HG03135 (cell line): Measurements from ENCODE around the gene PHLPP1.

Experiments used
- ATAC-seq: cut with Tn5 transposase; IDR thresholded peaks from one replicate; pipeline ENCODE4 v1.9.1; 2021; ENCODE audit warnings: mild to moderate bottlenecking, moderate library complexity; ENCODE audit not compliant: unreplicated experiment

The PHLPP1 gene

DNA sequence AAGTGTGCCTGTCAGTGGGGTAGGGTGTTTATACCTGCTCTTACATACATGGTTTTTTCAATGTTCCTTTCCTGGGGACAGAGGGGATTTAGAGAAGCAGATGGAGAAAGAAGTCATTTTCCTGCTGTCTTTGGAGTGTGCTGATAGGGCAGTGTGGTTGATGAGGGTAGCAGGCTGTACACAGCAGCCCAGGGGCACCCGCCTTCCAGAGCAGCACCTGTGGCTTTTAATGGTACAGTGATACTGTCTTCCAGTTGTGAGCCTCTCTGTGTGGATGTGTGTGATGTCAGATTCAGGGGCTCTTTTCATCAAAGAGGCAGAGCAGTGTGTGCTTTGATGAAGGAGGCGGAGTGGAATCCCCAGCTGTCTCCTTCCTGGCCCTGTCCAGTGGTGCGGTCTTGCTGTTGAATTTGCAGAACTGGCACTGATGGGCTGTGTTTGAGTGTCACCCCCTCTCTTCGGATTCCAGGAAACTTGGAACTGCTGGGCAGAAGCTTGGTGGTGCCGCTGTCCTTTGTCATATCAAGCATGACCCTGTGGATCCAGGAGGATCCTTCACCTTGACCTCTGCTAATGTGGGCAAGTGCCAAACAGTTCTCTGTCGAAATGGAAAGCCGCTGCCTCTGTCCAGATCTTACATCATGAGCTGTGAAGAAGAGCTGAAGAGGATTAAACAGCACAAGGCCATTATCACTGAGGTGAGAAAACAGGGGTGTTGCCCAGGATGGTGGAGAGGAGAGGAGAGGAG lies 259.8 kb downstream of the PHLPP1 start:
- no peak for ATAC-seq

DNA sequence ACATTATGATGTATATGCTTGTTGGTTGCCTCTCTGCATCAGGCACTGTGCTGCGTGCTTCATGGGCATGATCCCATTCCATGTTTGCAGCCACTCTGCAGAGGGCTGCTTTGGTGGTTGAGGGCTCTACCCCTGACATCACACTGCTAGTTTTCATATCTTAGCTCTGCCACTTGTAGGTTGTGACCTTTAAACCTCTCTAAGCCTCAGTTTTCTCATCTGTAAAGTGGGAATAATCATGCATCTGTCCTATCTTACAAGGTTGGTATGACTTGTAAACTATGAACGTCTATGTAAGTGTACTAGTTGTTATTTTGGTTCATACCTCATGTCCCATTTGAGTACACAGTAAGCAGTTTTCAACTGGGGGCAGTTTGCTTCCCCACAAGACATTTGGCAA lies 260.4 kb downstream of the PHLPP1 start:
- ATAC-seq: no peak

DNA sequence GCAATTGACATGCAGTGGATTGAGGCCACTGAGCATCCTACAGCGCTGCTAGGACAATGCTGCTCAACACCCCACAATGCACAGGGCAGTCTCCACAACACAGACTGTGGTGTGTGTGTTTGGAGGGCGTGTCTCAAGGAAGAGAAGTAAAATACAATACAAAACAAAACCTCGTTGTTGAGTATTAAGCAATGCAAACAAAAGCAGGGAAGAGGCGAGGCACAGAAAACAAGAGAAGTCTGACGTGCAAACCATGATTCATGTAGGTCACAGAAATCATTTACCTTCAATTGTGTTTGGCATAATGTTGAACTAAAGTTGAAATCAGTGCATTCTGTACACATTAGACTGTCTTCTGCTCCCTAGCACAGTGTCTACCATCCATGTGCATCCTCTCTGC lies 260.9 kb downstream of the PHLPP1 start:
- ATAC-seq: no peak

DNA sequence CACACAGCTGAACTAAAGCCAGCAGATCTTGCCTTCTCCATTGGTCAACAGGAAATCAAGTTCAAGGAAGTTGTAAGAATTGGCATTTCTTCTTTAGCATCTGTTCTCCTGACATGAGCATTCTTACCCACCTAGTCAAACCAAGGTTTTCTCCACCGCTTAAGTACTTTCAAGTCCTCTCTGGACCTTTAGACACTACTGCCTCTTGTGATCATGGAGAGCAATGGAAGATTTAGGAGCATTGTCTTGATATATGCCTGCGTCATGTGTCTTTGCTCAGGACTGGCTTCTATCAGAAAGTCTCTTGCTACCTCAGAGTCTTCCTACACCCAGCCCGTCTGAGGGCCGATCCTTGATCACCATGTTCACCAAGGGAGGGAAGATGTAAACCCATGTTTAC lies 262.2 kb downstream of the PHLPP1 start:
- no peak for ATAC-seq

DNA sequence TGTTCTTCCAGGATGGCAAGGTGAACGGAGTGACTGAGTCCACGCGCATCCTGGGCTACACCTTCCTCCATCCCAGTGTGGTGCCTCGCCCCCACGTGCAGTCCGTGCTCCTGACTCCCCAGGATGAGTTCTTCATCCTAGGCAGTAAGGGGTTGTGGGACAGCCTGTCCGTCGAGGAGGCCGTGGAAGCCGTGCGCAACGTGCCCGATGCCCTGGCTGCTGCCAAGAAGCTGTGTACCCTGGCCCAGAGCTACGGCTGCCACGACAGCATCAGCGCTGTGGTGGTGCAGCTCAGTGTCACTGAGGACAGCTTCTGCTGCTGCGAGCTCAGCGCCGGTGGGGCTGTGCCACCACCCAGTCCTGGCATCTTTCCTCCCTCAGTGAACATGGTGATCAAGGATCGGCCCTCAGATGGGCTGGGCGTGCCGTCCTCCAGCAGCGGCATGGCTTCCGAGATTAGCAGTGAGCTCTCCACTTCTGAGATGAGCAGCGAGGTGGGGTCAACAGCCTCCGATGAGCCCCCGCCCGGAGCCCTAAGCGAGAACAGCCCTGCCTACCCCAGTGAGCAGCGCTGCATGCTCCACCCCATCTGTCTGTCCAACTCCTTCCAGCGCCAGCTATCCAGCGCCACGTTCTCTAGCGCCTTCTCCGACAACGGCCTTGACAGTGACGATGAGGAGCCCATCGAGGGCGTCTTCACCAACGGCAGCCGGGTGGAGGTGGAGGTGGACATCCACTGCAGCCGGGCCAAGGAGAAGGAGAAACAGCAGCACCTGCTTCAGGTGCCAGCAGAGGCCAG lies 263.1 kb downstream of the PHLPP1 start:
- ATAC-seq: no peak

DNA sequence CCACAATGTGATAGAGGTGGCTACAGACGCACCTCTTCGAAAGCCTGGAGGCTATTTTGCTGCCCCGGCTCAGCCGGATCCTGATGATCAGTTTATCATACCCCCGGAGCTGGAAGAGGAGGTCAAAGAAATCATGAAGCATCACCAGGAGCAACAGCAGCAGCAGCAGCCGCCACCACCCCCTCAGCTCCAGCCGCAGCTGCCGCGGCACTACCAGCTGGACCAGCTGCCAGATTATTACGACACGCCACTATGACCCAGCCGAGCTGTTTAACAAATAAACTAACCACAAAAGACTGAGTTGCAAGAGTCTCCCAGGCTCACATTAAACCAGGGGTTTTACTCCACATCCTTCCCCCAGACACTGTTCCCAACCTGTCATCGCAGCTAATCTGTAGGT lies 263.8 kb downstream of the PHLPP1 start:
- no peak for ATAC-seq

DNA sequence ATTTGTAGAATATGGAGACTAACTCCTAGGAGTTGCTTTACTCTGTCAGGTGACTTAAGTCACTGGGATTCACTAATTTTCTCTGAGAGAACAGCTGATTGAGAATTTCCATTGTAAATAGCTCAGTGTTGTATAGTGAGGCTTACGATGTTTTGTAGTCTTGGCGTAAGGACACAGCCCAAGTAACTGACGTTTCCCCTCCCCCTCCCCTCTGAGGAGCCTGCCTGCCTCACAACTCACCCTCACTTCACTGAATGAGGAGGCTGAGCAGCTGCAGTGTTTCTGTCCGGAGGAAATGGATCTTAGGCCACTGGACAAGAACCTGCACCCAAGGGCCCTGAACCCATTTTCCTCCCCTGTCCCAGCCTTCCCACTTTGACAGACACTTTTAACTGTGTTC lies 264.6 kb downstream of the PHLPP1 start:
- ATAC-seq: no peak

DNA sequence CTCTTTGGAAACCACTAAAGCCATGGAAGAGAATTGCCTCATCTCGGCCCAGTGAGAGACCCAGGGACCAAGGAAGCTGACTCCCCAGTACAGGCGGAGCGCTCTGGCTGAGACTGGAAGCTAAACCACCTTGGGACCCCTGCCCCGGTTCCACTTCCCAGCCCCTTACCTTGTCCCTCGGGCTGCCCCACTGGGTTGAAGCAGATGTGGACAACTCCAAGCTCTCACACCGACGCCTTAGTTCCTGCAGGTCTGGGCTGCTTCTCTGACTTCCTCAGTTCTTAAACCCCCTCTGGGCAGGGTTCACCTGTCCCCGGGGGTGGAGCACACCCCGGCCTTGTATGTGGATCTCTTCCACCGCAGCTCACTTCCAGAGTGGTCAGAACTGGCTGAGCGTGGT lies 266.2 kb downstream of the PHLPP1 start:
- no peak for ATAC-seq

DNA sequence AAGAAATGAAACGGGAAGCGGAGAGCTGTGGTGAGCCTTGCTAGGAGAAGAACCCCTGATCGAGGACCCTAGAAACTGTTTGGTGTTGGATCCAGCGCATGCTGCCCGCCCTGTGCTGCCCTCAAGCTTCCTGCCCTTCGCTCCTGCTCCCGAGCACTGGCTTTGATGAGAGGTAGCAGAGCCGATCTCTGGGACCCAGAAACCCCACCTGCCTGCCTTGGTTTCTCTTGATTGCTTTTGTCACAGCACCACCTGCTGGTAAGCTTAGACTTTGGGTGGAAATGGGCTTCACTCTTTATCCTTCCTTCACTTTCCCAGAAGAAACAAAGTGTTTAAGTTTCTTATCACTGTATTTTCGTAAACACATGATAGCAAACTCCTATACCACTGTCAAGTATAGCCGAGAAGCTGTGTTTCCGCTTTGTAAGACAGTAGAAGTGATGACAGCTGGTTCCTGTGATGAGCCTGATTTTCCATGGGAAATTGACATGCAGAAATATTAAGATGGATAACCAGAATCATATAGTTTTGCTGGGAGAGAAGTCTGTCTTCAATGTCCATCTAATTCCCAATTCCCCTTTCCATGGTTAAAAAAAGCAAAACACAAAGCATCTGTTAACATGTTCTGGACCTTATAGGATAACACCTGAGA lies 267.4 kb downstream of the PHLPP1 start:
- no peak for ATAC-seq

DNA sequence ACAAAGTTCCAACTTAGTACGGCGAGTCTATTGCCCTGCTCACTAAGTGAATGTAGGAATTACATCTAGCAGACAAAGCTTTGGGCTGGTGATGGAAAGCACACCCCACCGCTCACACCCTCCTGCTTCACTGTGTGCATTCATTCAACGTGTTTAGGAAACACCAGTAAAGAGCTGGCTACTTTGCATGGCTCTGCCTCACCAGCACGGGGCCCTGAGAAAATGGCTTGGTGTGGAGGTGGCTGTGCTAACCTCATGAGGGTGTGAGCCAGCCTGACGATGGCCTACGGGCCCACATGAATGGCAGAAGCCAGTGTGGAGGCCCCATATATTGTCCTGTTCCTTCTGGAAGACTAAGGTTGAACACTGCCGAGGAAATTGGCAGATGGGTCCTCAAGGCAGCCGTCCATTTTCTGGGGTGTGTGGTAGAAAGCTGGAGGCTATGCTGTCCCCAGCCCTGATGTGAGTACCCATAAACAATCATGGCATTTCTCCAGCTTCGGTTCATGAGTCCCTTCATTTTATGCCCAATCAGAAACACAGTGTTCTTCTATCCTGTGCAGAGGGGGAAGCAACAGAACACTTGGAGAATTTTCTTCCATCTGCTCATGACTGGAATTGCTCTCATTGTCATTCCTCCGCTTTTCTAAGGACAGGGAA lies 269.4 kb downstream of the PHLPP1 start:
- no peak for ATAC-seq

DNA sequence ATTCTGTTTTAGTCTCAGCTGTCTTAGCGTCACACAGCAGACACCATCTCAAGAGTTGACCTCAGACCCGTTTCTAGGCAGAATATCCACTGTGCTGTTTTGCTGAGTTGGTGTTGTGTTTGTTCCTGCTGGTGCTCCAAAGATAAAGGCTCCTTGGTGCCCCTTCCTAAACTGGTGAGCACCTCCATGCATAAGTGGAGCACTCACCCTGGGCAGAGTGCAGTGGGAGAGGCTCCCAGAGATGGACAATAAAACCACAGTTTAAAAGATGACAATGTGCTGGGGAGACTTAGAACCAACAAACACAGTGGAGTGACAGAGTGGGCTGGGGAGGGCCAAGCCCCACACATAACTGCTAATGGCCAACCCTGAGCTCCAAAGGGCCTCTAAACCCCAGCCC lies 271.1 kb downstream of the PHLPP1 start:
- ATAC-seq: no peak

DNA sequence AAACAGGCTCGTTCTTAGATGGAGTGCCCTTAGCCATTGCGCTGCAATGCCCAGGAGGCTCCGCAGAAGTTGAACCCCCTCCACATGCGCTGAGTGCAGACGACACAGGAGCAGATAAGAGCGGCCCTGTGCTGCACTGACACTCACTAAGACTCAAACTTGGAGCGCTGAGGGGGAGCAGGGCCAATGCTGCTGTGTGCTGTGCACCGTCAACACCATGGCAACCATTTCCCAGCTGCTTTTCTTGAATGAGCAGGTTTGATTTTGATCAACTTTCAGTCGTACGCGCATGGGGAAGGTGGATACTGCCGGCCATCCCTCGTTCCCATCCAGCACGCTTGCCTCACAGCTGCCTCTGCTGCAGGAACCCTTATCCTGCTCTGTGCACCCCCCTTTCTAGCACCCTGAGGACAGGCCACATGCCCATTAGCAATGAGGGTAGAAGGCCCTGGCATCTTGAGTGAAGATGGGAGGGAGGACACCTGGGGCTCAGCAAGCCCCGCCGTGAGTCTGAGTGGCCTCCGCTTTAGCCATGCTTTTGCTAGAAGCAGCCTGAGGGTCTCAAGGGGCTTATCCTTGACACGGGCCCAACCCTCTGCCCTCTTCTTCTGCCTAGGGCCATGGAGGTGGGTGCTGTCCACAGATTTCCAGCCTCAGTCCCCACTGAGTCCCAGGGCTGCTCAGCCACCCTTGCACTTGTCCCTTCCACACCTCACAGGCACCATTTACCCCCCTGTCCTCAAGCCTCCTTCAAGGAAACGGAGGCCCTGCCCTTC lies 271.9 kb downstream of the PHLPP1 start:
- no peak for ATAC-seq

DNA sequence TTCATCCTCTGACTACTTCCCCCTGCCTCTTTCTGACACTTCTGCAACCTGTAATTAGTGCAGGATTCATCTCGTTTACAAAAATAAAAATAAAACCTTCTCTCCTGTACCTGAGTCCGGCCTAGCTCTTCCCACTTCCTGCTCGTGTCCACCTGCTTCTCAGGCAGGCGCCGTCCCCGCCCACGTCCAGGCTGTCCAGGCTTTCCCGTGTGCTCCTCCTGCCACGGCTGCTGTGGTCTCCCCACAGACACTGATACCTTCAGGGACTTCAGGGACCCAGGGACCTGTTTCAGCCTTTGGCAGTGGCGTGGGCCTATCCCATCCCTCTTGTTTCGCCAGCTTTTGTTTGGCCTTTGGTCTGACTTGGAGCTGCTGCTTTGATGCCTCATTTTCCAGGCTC lies 272.5 kb downstream of the PHLPP1 start:
- no peak for ATAC-seq

DNA sequence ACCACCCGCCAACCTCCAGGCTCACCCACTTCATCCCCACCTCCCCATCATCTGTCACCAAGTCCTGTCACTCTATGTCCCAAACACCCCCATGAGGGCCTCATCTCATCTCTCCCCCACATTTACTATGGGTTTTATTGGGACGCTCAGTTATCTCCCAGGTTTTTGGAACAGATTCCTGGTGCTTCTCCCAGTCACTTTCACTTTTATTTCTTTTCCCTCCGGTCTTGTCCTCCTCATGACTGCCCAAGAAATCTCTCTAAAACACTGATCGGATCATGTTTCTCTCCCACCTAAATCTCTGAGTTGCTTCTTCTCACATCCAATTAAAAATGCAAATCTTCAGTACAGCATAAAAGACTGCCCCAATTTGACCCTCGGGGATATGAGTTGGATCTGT lies 273.1 kb downstream of the PHLPP1 start:
- no peak for ATAC-seq

DNA sequence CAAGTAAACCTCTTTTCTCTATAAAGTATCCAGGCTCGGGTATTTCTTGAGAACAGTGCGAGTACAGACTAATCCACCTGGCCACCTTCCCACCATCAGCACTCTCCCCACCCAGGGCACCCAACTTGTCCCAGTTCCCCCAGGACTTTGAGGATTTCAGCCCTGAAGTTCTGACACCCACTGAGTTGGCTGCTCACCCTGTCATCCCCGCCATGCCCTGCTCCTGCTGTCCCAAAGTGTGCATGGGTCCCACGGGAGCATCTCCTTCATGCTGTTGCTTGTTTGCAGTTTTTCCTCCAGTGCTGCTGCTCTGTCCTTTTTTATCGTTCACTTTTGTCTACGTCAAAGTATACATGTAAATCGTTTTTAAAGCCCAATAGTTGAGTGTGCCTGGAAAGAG lies 273.9 kb downstream of the PHLPP1 start:
- no peak for ATAC-seq

DNA sequence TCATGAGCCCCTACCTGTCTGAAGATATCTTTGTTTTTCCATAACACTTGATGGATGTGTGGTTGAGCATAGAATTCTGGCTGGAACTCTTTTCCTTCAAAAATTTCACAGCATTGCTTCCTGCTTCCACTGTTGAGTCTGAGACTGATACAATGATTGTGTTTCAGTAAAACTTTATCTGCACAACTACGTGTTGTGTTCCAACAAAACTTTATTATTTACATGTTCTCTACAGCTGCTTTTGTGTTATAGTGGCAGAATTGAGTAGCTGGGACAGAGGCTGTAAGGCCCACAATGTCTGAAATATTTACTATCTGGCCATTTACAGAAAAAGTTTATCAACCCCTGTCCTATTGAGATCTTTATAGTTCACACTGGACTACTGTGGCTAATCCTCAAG lies 275.3 kb downstream of the PHLPP1 start:
- no peak for ATAC-seq

DNA sequence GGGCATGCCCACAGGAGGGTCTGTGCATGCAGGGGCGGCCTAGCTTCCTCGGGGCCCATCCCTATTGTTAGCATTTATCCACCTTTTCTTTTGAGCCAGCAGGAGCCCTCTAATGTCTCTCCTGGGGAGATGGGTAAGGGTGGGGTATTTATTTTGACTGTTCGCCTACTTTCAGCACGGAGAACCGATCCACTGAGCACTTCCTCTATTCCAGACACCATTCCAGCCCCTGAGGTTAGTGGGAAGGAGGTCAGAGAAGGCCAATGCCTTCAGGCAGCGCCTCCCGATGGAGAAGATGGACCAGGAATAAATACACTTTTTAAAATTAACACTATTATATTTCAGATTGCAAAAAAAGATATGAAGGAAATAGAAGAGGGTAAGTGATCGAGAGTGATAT lies 276.0 kb downstream of the PHLPP1 start:
- no peak for ATAC-seq

DNA sequence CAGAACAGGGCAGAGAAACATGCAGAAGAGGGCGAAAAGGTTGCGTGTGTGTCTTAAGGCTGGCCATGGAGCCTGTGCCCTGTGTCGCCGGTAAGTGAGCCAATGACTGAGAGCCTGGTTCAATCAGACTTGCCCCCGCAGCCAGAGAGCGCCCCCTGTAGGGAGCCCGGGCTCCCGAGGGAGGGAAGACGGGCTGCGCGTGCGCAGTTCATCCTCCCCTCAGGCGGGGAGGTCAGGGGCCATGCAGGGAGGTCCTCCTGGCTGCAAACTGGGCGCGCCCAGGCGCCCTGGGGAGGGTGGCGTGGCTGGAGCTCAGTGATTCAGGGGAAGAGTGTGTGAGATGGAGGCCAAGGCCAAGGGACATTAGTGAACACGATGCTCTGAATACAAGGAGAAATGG lies 276.6 kb downstream of the PHLPP1 start:
- ATAC-seq: no peak

DNA sequence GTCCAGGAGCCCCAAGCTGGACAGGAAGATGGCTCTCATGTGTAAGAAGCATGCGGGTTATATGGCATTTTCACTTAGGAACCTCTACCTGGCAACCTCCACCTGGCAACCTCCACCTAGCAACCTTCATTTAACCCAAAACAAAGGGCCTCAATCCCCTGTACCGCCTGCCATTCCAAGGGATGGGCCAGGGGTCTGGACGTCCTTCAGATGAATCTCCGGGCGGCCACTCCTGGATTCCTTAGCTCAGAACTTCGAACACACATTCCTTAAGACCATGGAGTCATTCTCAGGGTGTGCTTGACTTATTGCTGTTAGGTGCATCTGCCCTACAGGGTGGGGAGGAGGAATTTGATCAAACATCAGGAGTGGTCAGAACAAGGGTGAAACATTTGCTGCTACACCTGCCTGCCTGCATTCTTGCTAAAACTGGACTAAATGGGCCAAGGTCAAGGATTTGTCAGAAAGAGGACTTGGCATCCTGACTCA lies 277.6 kb downstream of the PHLPP1 start:
- ATAC-seq: no peak

DNA sequence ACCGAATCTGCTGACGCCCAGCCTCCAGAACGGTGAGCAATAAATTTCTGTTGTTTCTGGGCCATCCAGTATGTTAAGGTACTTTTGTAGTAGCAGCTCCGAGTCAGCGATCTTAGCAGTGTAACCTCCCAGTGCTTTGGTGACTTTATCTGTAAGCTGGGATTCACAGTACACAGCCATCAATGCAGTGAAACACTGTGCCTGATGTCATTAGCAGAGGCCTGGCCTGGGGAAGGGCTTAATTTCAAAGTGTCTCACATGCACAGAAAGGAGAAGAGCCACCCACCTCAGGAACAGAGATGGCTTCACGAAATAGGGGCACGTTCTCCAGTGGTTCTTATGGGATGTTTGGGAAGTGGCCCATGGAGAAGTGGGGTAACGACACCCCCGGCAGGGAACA lies 281.2 kb downstream of the PHLPP1 start:
- ATAC-seq: no peak

DNA sequence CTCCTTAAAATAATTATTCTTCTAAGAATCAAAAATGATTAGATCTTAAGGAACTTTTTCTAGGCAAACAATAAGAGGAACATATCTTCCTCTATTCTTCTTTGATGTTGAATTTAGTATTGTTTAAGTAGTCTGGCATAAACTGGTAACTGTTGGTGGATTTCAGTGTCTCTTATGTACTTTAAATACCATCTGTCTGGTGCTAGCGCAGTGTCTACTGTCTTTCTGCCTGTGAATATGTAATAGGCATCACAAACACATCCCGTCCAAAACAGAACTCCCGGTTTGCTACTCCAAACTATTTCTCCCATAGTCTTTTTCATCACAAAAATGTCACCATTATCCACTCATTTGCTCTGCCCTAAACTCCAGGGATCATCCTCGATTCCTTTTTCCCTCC lies 281.7 kb downstream of the PHLPP1 start:
- ATAC-seq: no peak
